Measurements from ENCODE around the gene CNBP. TPM values are rescaled to one million over a fixed set of nuclear protein-coding genes. Genes with fewer than 3 reads are reported as not detected.
"Not testable (repeated sequence)": the region's sequence is repeated elsewhere in the genome, so short reads cannot be mapped to it uniquely, and the experiment has no call there.

The CNBP gene
- total RNA-seq, 1 experiment from 2014 or later: 266 TPM

GRCh38 chr3:129160891-129161859 is 22.5 kb downstream of the CNBP start, which contains the start of gene ISY1:
ISY1 (minus strand) TSS chr3:129161063; CDS start chr3:129160975, 88 bp downstream.
- Mint-ChIP-seq H3K36me3 (ENCODE audit: insufficient read depth, unreplicated experiment) (peaks cover 47% of the 10 kb centered on the region), H3K4me3 (ENCODE audit: unreplicated experiment) (peak within 1 kb of the TSS; percentile 89), H3K9me3 (ENCODE audit: unreplicated experiment) (no peaks in the 10 kb centered on the region), H3K4me1 (ENCODE audit: low read depth, unreplicated experiment) (peaks cover 12% of the 10 kb centered on the region), H3K27ac (ENCODE audit: unreplicated experiment) (peak within 1 kb of the TSS; percentile 99), H3K27me3 (ENCODE audit: insufficient read depth, unreplicated experiment) (no peaks in the 10 kb centered on the region)
- peak; percentile 90 to 91 for DNase-seq
- peak; percentile 59 to 87 for TF ChIP-seq CTCF (IDR thresholded peaks at IDR 0.05; ENCODE audit: insufficient read depth in 1 of 2, low read depth in 1 of 2, low read length in 1 of 2, severe bottlenecking in 1 of 2, unreplicated experiment in 1 of 2)
- Histone ChIP-seq H3K4me1 (peaks cover 15% of the 10 kb centered on the region), H3K4me3 (ENCODE audit: low read depth, low read length) (peak within 1 kb of the TSS; percentile 59), H3K27me3 (replicated peaks; ENCODE audit: control insufficient read depth, insufficient read depth, low read length) (no peaks in the 10 kb centered on the region), H3K36me3 (ENCODE audit: control insufficient read depth, insufficient read depth, low read length) (no peaks in the 10 kb centered on the region; the same call in 1 of the 2 replicates), H3K9me3 (no peaks in the 10 kb centered on the region)
- CTCF ChIA-PET: interaction anchor here (0.6 to 2.6 kb wide), 9 partner anchors 39 to 191 kb away, joined by 3 to 21 read pairs (median 6); partner anchors contain the start of genes COPG1 and RAB43
- POLR2A ChIA-PET: interaction anchor here (0.6 to 2.1 kb wide), 7 partner anchors 13 to 108 kb away, joined by 3 to 4 read pairs (median 3); partner anchors contain the start of genes CNBP and COPG1
- intact Hi-C loops (cut with micrococcal nuclease; ENCODE audit: unreplicated experiment): loop anchor here (1.0 kb wide), 3 partner anchors 84 to 191 kb away; no protein-coding TSS in a partner anchor
- BruUV-seq (replicated peaks): TSS peak; percentile 95

DNA sequence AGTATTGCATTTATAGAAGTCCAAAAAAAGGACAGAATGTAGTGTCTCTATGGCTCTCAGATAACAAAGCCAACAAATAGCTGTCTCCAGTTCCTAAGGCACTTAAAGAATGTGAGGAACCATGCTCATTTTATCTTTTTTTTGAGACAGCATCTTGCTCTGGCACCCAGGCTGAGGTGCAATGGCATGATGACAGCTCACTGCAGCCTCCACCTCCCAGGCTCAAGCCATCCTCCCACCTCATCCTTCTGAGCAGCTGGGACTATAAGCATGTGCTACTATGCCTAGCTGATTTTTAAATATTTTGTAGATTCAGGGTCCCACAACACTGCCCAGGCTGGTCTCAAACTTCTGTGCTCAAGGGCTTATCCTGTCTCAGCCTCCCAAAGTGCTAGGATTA is 38.9 kb downstream of the CNBP start:
- DNase-seq: no peak
- H3K27ac Mint-ChIP-seq (ENCODE audit: unreplicated experiment): no peak overlapping the region
- CTCF ChIA-PET: interaction anchor here (0.5 kb wide), 1 partner anchor 175 kb away, joined by 5 read pairs; no protein-coding TSS in a partner anchor
- H3K36me3 Mint-ChIP-seq (ENCODE audit: insufficient read depth, unreplicated experiment): peaks cover 22% of the 10 kb centered on the region
- Histone ChIP-seq H3K27me3 (replicated peaks; ENCODE audit: control insufficient read depth, insufficient read depth, low read length) (no peaks in the 10 kb centered on the region), H3K4me3 (ENCODE audit: low read depth, low read length) (no peak overlapping the region), H3K36me3 (ENCODE audit: control insufficient read depth, insufficient read depth, low read length) (no peaks in the 10 kb centered on the region), H3K4me1 (no peaks in the 10 kb centered on the region), H3K9me3 (no peaks in the 10 kb centered on the region)
- intact Hi-C loops (cut with micrococcal nuclease; ENCODE audit: unreplicated experiment): no loop called here
- no peaks in the 10 kb centered on the region for H3K9me3 Mint-ChIP-seq (ENCODE audit: unreplicated experiment)
- BruUV-seq (replicated peaks): no TSS peak
- H3K4me1 Mint-ChIP-seq (ENCODE audit: low read depth, unreplicated experiment): no peaks in the 10 kb centered on the region
- POLR2A ChIA-PET: no interaction called here
- H3K4me3 Mint-ChIP-seq (ENCODE audit: unreplicated experiment): no peak overlapping the region
- no peak for TF ChIP-seq CTCF (IDR thresholded peaks at IDR 0.05; ENCODE audit: insufficient read depth in 1 of 2, low read depth in 1 of 2, low read length in 1 of 2, severe bottlenecking in 1 of 2, unreplicated experiment in 1 of 2)
- no peaks in the 10 kb centered on the region for H3K27me3 Mint-ChIP-seq (ENCODE audit: insufficient read depth, unreplicated experiment)

GRCh38 chr3:129141011-129141410 is 42.7 kb downstream of the CNBP start:
- H3K27me3 ChIP-seq (replicated peaks; ENCODE audit: control insufficient read depth, insufficient read depth, low read length); H3K4me1 ChIP-seq; H3K4me3 Mint-ChIP-seq (ENCODE audit: unreplicated experiment); H3K4me3 ChIP-seq (ENCODE audit: low read depth, low read length); H3K9me3 ChIP-seq; H3K9me3 Mint-ChIP-seq (ENCODE audit: unreplicated experiment); BruUV-seq (replicated peaks); H3K4me1 Mint-ChIP-seq (ENCODE audit: low read depth, unreplicated experiment); intact Hi-C loops (cut with micrococcal nuclease; ENCODE audit: unreplicated experiment); POLR2A ChIA-PET; DNase-seq; CTCF ChIA-PET; H3K36me3 ChIP-seq (ENCODE audit: control insufficient read depth, insufficient read depth, low read length); H3K27me3 Mint-ChIP-seq (ENCODE audit: insufficient read depth, unreplicated experiment); H3K27ac Mint-ChIP-seq (ENCODE audit: unreplicated experiment): not testable (repeated sequence)
- peaks cover 35% of the 10 kb centered on the region for H3K36me3 Mint-ChIP-seq (ENCODE audit: insufficient read depth, unreplicated experiment)
